Measurements from ENCODE around the gene NEMF.
"Not testable (repeated sequence)": the region's sequence is repeated elsewhere in the genome, so short reads cannot be mapped to it uniquely, and the experiment has no call there.

- not testable (repeated sequence) for TF ChIP-seq CTCF (IDR thresholded peaks at IDR 0.05); EZH2 (IDR thresholded peaks at IDR 0.05; ENCODE audit: borderline replicate concordance, insufficient read depth, low read depth, low read length, poor library complexity, severe bottlenecking)
These were observed 43.7 kb upstream of the NEMF start for GRCh38 chr14:49896272-49896671.

Measured in B cell (primary cell).